SK-N-SH (cell line): ENCODE results near the gene UPB1. TPM values are rescaled to one million over a fixed set of nuclear protein-coding genes. Genes with fewer than 3 reads are reported as not detected.

Experiments used
- CTCF ChIA-PET: fragments of 300-600, 350-600 bp; formaldehyde crosslinking; extraction: SDS; loops from one replicate; lab custom pipeline; 2021; lab: Yijun Ruan, JAX
- POLR2A ChIA-PET: fragments of 350-600 bp; sonication (Branson Sonifier 250); formaldehyde crosslinking; extraction: SDS; loops from one replicate; lab custom pipeline; 2020; ENCODE audit warnings: antibody characterized with exemption, inconsistent platforms; lab: Yijun Ruan, JAX
- DNase-seq: peaks from one replicate; pipeline ENCODE4 v3.0.0; 2012
- H2AFZ ChIP-seq: fragments of 200-600 bp; sonication (generic); 2 replicates; pipeline ENCODE4 v1.8.1; 2016; ENCODE audit warnings: antibody characterized with exemption, mild to moderate bottlenecking, low read depth
- H3F3A ChIP-seq: fragments of 200-600 bp; sonication (generic); replicated peaks from 2 replicates; pipeline ENCODE3; 2016; ENCODE audit warnings: antibody characterized with exemption, mild to moderate bottlenecking; ENCODE audit not compliant: insufficient read depth
- H3K27ac ChIP-seq, 2 experiments: fragments of 200-500 bp in 1 of 2; fragments of 200-600 bp in 1 of 2; sonication (Bioruptor generic) in 1 of 2; sonication (generic), shearing (Covaris generic) in 1 of 2; 2 replicates each; pipeline versions ENCODE4 v1.5.1 to v1.6.1; 2014 to 2016; ENCODE audit warnings: low read depth in 2 of 2, inconsistent platforms in 1 of 2, low read length in 1 of 2, mild to moderate bottlenecking in 1 of 2, mixed read lengths in 1 of 2
- H3K27me3 ChIP-seq: fragments of 200-600 bp; sonication (generic), shearing (Covaris generic); 2 replicates; pipeline ENCODE4 v1.6.1; 2016; ENCODE audit warnings: mixed run types; ENCODE audit not compliant: insufficient read depth
- H3K36me3 ChIP-seq, 2 experiments: fragments of 200-500 bp in 1 of 2; fragments of 200-600 bp in 1 of 2; sonication (Bioruptor generic) in 1 of 2; sonication (generic) in 1 of 2; replicated peaks in 1 of 2; 2 replicates each; pipeline versions ENCODE3 to v1.5.1; 2014 to 2016; ENCODE audit warnings: low read length in 1 of 2, mild to moderate bottlenecking in 1 of 2; ENCODE audit not compliant: insufficient read depth in 2 of 2, control insufficient read depth in 1 of 2
- H3K4me1 ChIP-seq, 2 experiments: fragments of 200-500 bp in 1 of 2; fragments of 200-600 bp in 1 of 2; sonication (Bioruptor generic) in 1 of 2; sonication (generic), shearing (Covaris generic) in 1 of 2; 2 replicates each; pipeline versions ENCODE4 v1.5.1 to v1.6.1; 2014 to 2016; ENCODE audit warnings: low read depth in 1 of 2, low read length in 1 of 2, mixed run types in 1 of 2; ENCODE audit not compliant: insufficient read depth in 2 of 2, control insufficient read depth in 1 of 2
- H3K4me2 ChIP-seq: fragments of 200-600 bp; sonication (generic), shearing (Covaris generic); 2 replicates; pipeline ENCODE4 v1.6.1; 2017; ENCODE audit warnings: mixed run types
- H3K4me3 ChIP-seq, 2 experiments: fragments of 200-500 bp in 1 of 2; fragments of 200-600 bp in 1 of 2; sonication (Bioruptor generic) in 1 of 2; sonication (generic), shearing (Covaris generic) in 1 of 2; 2 replicates each; pipeline versions ENCODE4 v1.5.1 to v1.8.1; 2014 to 2016; ENCODE audit warnings: low read depth in 2 of 2, inconsistent platforms in 1 of 2, low read length in 1 of 2, mild to moderate bottlenecking in 1 of 2, mixed read lengths in 1 of 2, moderate library complexity in 1 of 2
- H3K79me2 ChIP-seq: fragments of 200-600 bp; sonication (generic); 2 replicates; pipeline ENCODE4 v1.8.1; 2017; ENCODE audit warnings: mild to moderate bottlenecking; ENCODE audit not compliant: insufficient read depth
- H3K9ac ChIP-seq: fragments of 200-600 bp; sonication (generic); 2 replicates; pipeline ENCODE4 v1.6.1; 2017; ENCODE audit warnings: mixed run types
- H3K9me2 ChIP-seq: fragments of 200-600 bp; sonication (generic); 2 replicates; pipeline ENCODE4 v1.6.1; 2017; ENCODE audit warnings: mixed run types
- H3K9me3 ChIP-seq: fragments of 200-600 bp; sonication (generic); 2 replicates; pipeline ENCODE4 v1.6.1; 2017; ENCODE audit warnings: mixed run types, mild to moderate bottlenecking, moderate library complexity
- H4K20me1 ChIP-seq: fragments of 200-600 bp; sonication (generic); 2 replicates; pipeline ENCODE4 v1.6.1; 2017; ENCODE audit warnings: mild to moderate bottlenecking, mixed run types; ENCODE audit not compliant: insufficient read depth
- CTCF ChIP-seq: fragments of 200-600 bp; sonication (generic); IDR thresholded peaks from 2 replicates; pipeline ENCODE4 v1.6.1; 2017; ENCODE audit warnings: antibody characterized with exemption, mild to moderate bottlenecking, moderate library complexity
- ELF1 ChIP-seq: IDR thresholded peaks from 2 replicates; pipeline ENCODE4 v1.4.0; 2012
- FOXJ3 ChIP-seq: sonication (generic); formaldehyde crosslinking; IDR thresholded peaks from 2 replicates; pipeline ENCODE4 v1.5.1; 2020; ENCODE audit warnings: mild to moderate bottlenecking, missing genetic modification reagents
- FOXM1 ChIP-seq: IDR thresholded peaks from 2 replicates; pipeline ENCODE4 v1.4.0; 2012; ENCODE audit warnings: low read depth, mild to moderate bottlenecking
- GATA2 ChIP-seq: sonication (generic); formaldehyde crosslinking; IDR thresholded peaks from 2 replicates; pipeline ENCODE4 v1.5.0; 2020; ENCODE audit warnings: mild to moderate bottlenecking, missing genetic modification reagents
- MXI1 ChIP-seq: IDR thresholded peaks from 2 replicates; pipeline ENCODE4 v1.6.1; 2012; ENCODE audit warnings: mild to moderate bottlenecking, low read depth, low read length, improper control_type of control experiment
- NFIC ChIP-seq: IDR thresholded peaks from 2 replicates; pipeline ENCODE4 v1.4.0; 2012; ENCODE audit warnings: borderline replicate concordance
- NRF1 ChIP-seq: IDR thresholded peaks from 2 replicates; pipeline ENCODE4 v1.6.1; 2012; ENCODE audit warnings: low read depth, mild to moderate bottlenecking, low read length
- RAD21 ChIP-seq: IDR thresholded peaks from 2 replicates; pipeline ENCODE4 v1.6.1; 2012; ENCODE audit warnings: mild to moderate bottlenecking, low read length
- RCOR1 ChIP-seq: fragments of 150-350 bp; IDR thresholded peaks from 2 replicates; pipeline ENCODE4 v1.6.1; 2017; ENCODE audit warnings: antibody characterized with exemption, low read length
- RFX5 ChIP-seq: IDR thresholded peaks from 2 replicates; pipeline ENCODE4 v1.6.1; 2012; ENCODE audit warnings: mild to moderate bottlenecking, improper control_type of control experiment, low read length
- SMC3 ChIP-seq: IDR thresholded peaks from 2 replicates; pipeline ENCODE4 v1.6.1; 2012; ENCODE audit warnings: low read depth, low read length, improper control_type of control experiment
- TCF12 ChIP-seq: IDR thresholded peaks from 2 replicates; pipeline ENCODE4 v1.4.0; 2012
- TEAD4 ChIP-seq: IDR thresholded peaks from 2 replicates; pipeline ENCODE4 v1.4.0; 2012; ENCODE audit warnings: mild to moderate bottlenecking, borderline replicate concordance; ENCODE audit not compliant: insufficient read depth
- USF1 ChIP-seq: IDR thresholded peaks from 2 replicates; pipeline ENCODE4 v1.4.0; 2012; ENCODE audit warnings: low read depth, borderline replicate concordance
- YY1 ChIP-seq: IDR thresholded peaks from 2 replicates; pipeline ENCODE4 v1.4.0; 2012; ENCODE audit warnings: low read depth, mild to moderate bottlenecking
- WGBS: methylation state at CpG from one replicate; pipeline ENCODE4 v1.1.6; 2017; ENCODE audit warnings: low lambda C conversion rate; 5-methylcytosine and 5-hydroxymethylcytosine counted together
- polyA plus RNA-seq, 3 experiments: library from polyadenylated mRNA; depleted of rRNA; stranded (reverse); fragments of >200 nt; gene quantifications; 2 replicates each; pipeline ENCODE4 v1.2.3, GENCODE V29; 2012
- TF ChIP-seq, protein P1 (sequence below): IDR thresholded peaks from 2 replicates; pipeline ENCODE4 v1.4.0; 2012; ENCODE audit warnings: low read depth, borderline replicate concordance
- TF ChIP-seq, protein P2 (sequence below): fragments of 150-350 bp; IDR thresholded peaks from 2 replicates; pipeline ENCODE4 v1.6.1; 2017; ENCODE audit warnings: antibody characterized with exemption, low read length, low read depth, borderline replicate concordance

The UPB1 gene
- polyA plus RNA-seq, 1 of the 3 experiments (the other 2 are of a cell fraction) = 0.30 TPM

- TF ChIP-seq, protein P1, sequence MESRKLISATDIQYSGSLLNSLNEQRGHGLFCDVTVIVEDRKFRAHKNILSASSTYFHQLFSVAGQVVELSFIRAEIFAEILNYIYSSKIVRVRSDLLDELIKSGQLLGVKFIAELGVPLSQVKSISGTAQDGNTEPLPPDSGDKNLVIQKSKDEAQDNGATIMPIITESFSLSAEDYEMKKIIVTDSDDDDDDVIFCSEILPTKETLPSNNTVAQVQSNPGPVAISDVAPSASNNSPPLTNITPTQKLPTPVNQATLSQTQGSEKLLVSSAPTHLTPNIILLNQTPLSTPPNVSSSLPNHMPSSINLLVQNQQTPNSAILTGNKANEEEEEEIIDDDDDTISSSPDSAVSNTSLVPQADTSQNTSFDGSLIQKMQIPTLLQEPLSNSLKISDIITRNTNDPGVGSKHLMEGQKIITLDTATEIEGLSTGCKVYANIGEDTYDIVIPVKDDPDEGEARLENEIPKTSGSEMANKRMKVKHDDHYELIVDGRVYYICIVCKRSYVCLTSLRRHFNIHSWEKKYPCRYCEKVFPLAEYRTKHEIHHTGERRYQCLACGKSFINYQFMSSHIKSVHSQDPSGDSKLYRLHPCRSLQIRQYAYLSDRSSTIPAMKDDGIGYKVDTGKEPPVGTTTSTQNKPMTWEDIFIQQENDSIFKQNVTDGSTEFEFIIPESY = no peak
- TF ChIP-seq NFIC (no peak), USF1 (no peak)
Measured at GRCh38 chr22:24542641-24543040, 47.5 kb downstream of the UPB1 start (continued).

GRCh38 chr22:24543185-24543601 is 48.1 kb downstream of the UPB1 start:
- peaks cover 9% of the 10 kb centered on the region; the same call in 1 of the 2 replicates for H3K79me2 ChIP-seq
- ChIA-PET POLR2A (no interaction called here), CTCF (no interaction called here)
- 0 out of 2 replicates have a peak, but pooled peaks cover 6% of the 10 kb centered on the region for H4K20me1 ChIP-seq
- no peak overlapping the region for H2AFZ ChIP-seq
- no peak overlapping the region for H3K27ac ChIP-seq
- whole genome bisulfite sequencing = 91% methylated on average over 5 of the region's 7 CpGs
- no peaks in the 10 kb centered on the region for H3K9me3 ChIP-seq
- H3K4me2 ChIP-seq = no peak overlapping the region
- peaks cover 7 to 8% of the 10 kb centered on the region in 2 experiments; a peak in 2 of 4 replicates for H3K4me1 ChIP-seq
- no peak for DNase-seq
- H3K9ac ChIP-seq = no peak overlapping the region
- TF ChIP-seq FOXJ3 (CRISPR knock-in tag) (no peak), RCOR1 (no peak), RFX5 (no peak), MXI1 (no peak), RAD21 (no peak), NRF1 (no peak), SMC3 (no peak)
- no peak overlapping the region for H3K4me3 ChIP-seq
- peaks cover 22 to 60% of the 10 kb centered on the region in 2 experiments for H3K36me3 ChIP-seq
- H3K27me3 ChIP-seq = no peaks in the 10 kb centered on the region
- no peaks in the 10 kb centered on the region for H3F3A ChIP-seq
- no peaks in the 10 kb centered on the region for H3K9me2 ChIP-seq

DNA sequence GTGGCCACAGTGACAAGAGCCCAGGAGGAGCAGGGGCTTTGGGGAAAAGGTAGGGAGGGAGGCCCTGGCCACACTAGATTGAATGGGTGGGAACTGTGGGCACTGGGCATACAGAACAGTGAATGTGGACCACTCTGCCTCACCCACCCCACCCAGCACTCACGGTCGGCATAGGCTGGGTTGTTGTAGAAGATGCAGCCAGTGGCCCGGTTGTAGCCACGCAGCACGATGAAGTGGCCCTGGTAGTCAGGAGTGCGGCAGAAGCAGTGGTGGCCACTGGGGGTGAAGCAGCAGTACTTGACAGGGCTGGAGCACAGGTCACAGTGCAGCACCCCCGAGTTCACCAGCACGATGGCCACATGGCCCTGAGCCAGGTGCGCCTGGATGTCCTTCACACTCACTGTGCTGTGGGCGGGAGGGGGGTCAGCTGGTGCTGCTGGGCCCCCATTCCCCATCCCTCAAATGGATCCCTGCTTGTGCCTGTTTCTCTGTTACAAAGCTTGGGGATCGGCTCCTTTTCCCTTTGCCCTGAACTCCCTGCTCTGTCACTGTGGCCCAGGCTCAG is 48.6 kb downstream of the UPB1 start:
- no peak for DNase-seq
- H3K9me3 ChIP-seq = no peaks in the 10 kb centered on the region
- CTCF ChIA-PET = interaction anchor here (1.0 to 1.8 kb wide), 4 partner anchors 14 to 388 kb away, joined by 3 to 8 read pairs (median 4); no protein-coding TSS in a partner anchor
- H4K20me1 ChIP-seq = 0 out of 2 replicates have a peak, but pooled peaks cover 11% of the 10 kb centered on the region
- TF ChIP-seq, protein P2, sequence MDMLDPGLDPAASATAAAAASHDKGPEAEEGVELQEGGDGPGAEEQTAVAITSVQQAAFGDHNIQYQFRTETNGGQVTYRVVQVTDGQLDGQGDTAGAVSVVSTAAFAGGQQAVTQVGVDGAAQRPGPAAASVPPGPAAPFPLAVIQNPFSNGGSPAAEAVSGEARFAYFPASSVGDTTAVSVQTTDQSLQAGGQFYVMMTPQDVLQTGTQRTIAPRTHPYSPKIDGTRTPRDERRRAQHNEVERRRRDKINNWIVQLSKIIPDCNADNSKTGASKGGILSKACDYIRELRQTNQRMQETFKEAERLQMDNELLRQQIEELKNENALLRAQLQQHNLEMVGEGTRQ = no peak
- TF ChIP-seq FOXM1 (no peak), CTCF (no peak), YY1 (no peak), TEAD4 (no peak), GATA2 (no peak), TCF12 (no peak), RAD21 (no peak), ELF1 (no peak)
- no peak overlapping the region for H2AFZ ChIP-seq
- no peaks in the 10 kb centered on the region for H3F3A ChIP-seq
- no peak overlapping the region for H3K9ac ChIP-seq
- H3K4me3 ChIP-seq = no peak overlapping the region
- H3K79me2 ChIP-seq = peaks cover 9% of the 10 kb centered on the region; the same call in 1 of the 2 replicates
- no peaks in the 10 kb centered on the region for H3K27me3 ChIP-seq
- no peak overlapping the region for H3K4me2 ChIP-seq
- H3K36me3 ChIP-seq = peaks cover 22 to 63% of the 10 kb centered on the region in 2 experiments
- H3K4me1 ChIP-seq = peaks cover 7 to 8% of the 10 kb centered on the region in 2 experiments; a peak in 2 of 4 replicates
- WGBS = 90% methylated on average over 5 of the region's 11 CpGs
- no peaks in the 10 kb centered on the region for H3K9me2 ChIP-seq
- no peak overlapping the region for H3K27ac ChIP-seq
- POLR2A ChIA-PET = interaction anchor here (0.7 to 0.8 kb wide), 2 partner anchors 110 to 117 kb away, joined by 3 read pairs; no protein-coding TSS in a partner anchor
